ENCODE results near the gene RSPH3. TPM values are rescaled to one million over a fixed set of nuclear protein-coding genes. Genes with fewer than 3 reads are reported as not detected.
A peak's percentile ranks its signal among the peaks of the same experiment; 100 is the strongest.

Gene RSPH3
- total and polyA plus RNA-seq, 10 of the 15 experiments (the other 5 are each of a cell fraction or from before 2014, with no cell fraction given) = 0.40 to 3.5 (median 1.4) TPM

DNA sequence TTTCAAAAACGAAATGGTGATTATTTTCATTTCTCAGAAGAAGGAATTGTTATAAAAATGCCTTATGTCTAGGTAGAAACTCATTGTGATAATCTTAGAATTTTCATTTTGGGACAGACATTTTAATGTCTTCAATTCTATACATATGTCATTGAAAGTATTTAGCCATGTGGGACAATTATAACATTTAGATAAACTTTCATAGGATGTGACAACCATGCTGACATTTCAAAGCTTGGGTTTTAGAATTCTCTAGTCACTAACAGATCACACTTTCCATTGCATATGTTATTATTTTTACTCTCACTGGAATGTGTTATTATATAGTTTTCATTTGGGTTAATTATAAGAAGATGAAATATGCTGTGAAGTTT, 39.9 kb upstream of the RSPH3 start:
- Histone ChIP-seq H4K20me1 (ENCODE audit: control insufficient read depth, insufficient read depth) (no peaks in the 10 kb centered on the region), H3K79me2 (ENCODE audit: control insufficient read depth, insufficient read depth, low read length) (peaks cover 2% of the 10 kb centered on the region; the same call in 1 of the 2 replicates), H3K4me1 (ENCODE audit: control insufficient read depth, insufficient read depth, low read length) (peaks cover 39% of the 10 kb centered on the region), H3K27me3 (replicated peaks in 1 of 2; ENCODE audit: control insufficient read depth in 2 of 2, insufficient read depth in 2 of 2, low read length in 1 of 2) (no peaks in the 10 kb centered on the region), H3K4me2 (ENCODE audit: control insufficient read depth, insufficient read depth) (peak overlapping the region; percentile 92), H3K27ac (ENCODE audit: control insufficient read depth, insufficient read depth) (peak overlapping the region; percentile 89), H3K9ac (ENCODE audit: control insufficient read depth, insufficient read depth, low read length) (0 out of 2 replicates have a peak overlapping the region, but pooled peaks have one; percentile 8), H3K4me3 (peak overlapping the region; percentile 21; the same call in 1 of the 2 replicates), H3K36me3 (ENCODE audit: control insufficient read depth in 2 of 2, insufficient read depth in 2 of 2, low read length in 1 of 2) (peaks cover 10 to 20% of the 10 kb centered on the region in 2 experiments; a peak in 3 of 4 replicates), H2AFZ (ENCODE audit: control insufficient read depth, low read depth, low read length) (no peak overlapping the region), H3K9me3 (replicated peaks; ENCODE audit: control insufficient read depth, insufficient read depth, low read length) (no peaks in the 10 kb centered on the region; the same call in 2 of the 3 replicates)
- POLR2A ChIA-PET = interaction anchor here (1.0 to 5.5 kb wide), 11 partner anchors 15 to 231 kb away, joined by 3 to 79 read pairs (median 5); no protein-coding TSS in a partner anchor
- intact Hi-C loops (cut with micrococcal nuclease; ENCODE audit: unreplicated experiment) (loop anchor here (10.0 kb wide), 1 partner anchor 935 kb away; no protein-coding TSS in a partner anchor), in situ Hi-C loops (cut with MboI) (loop anchor here (5.0 kb wide), 1 partner anchor 67 kb away; no protein-coding TSS in a partner anchor)
- BruUV-seq (replicated peaks) = TSS peak; percentile 72
- DNase-seq (ENCODE audit: low read depth, low spot score) (no peak), FAIRE-seq (no peak), ATAC-seq (no peak)
- WGBS (ENCODE audit: insufficient coverage, insufficient replicate concordance, low lambda C conversion rate, missing lambda C conversion rate) = 0% methylated on average over 1 of the region's 1 CpG
- TF ChIP-seq CHD1 (IDR thresholded peaks at IDR 0.05; ENCODE audit: low read depth, low read length) = no peak
- TF ChIP-seq, protein P1, sequence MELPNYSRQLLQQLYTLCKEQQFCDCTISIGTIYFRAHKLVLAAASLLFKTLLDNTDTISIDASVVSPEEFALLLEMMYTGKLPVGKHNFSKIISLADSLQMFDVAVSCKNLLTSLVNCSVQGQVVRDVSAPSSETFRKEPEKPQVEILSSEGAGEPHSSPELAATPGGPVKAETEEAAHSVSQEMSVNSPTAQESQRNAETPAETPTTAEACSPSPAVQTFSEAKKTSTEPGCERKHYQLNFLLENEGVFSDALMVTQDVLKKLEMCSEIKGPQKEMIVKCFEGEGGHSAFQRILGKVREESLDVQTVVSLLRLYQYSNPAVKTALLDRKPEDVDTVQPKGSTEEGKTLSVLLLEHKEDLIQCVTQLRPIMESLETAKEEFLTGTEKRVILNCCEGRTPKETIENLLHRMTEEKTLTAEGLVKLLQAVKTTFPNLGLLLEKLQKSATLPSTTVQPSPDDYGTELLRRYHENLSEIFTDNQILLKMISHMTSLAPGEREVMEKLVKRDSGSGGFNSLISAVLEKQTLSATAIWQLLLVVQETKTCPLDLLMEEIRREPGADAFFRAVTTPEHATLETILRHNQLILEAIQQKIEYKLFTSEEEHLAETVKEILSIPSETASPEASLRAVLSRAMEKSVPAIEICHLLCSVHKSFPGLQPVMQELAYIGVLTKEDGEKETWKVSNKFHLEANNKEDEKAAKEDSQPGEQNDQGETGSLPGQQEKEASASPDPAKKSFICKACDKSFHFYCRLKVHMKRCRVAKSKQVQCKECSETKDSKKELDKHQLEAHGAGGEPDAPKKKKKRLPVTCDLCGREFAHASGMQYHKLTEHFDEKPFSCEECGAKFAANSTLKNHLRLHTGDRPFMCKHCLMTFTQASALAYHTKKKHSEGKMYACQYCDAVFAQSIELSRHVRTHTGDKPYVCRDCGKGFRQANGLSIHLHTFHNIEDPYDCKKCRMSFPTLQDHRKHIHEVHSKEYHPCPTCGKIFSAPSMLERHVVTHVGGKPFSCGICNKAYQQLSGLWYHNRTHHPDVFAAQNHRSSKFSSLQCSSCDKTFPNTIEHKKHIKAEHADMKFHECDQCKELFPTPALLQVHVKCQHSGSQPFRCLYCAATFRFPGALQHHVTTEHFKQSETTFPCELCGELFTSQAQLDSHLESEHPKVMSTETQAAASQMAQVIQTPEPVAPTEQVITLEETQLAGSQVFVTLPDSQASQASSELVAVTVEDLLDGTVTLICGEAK (IDR thresholded peaks at IDR 0.05; ENCODE audit: borderline replicate concordance) = 0 out of 2 replicates have a peak, but pooled peaks have one; percentile 20
- RAD21 ChIA-PET (ENCODE audit: unreplicated experiment) = interaction anchor here (0.7 to 9.6 kb wide), 20 partner anchors 10 to 389 kb away, joined by 3 to 298 read pairs (median 4); partner anchors contain the start of gene SYTL3
- CTCF ChIA-PET = interaction anchor here (0.7 to 16.7 kb wide), 14 partner anchors 21 to 234 kb away, joined by 3 to 481 read pairs (median 7); partner anchors contain the start of gene RSPH3
- SMC1A ChIA-PET (ENCODE audit: uncharacterized antibody, unreplicated experiment) = interaction anchor here (0.7 to 14.9 kb wide), 21 partner anchors 10 to 96 kb away, joined by 3 to 415 read pairs (median 7); partner anchors contain the start of gene RSPH3

Data from GM12878 (cell line).